Stimulated activated CD8-positive, alpha-beta memory T cell treated with anti-CD3 and anti-CD28 coated beads, Interleukin-15, amount 100 ng/mL, for 4 hours (primary cell): Measurements from ENCODE around the gene CENPP.

ENCODE experiments used
- DNase-seq, 2 donors: peaks; one replicate each; pipeline ENCODE4 v3.0.0-alpha.2; 2020; ENCODE audit warnings: low read depth in 2 of 2

CENPP gene

DNA sequence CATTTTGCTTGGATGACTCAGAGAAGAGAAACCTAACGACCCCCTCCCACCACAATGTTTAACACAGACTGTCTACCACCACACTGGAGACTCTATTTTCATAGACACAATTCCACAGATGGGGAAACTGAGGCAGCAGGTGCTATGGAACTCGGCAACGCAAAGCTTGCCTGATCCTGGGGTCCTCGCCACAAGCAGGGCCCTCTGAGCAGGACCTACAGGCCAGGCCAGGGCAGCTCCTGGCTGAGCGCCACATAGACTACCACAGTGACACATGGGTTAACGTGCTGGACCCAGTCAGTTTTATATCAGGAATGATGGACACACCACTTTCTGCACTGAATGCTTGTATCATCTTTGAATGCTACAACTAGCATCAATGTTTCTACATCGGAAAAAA lies 332.4 kb downstream of the CENPP start:
- DNase-seq, result no peak

GRCh38 chr9:92658611-92659010 lies 332.9 kb downstream of the CENPP start:
- DNase-seq, result no peak

- no peak for DNase-seq
Observed at GRCh38 chr9:92659601-92660000, 333.8 kb downstream of the CENPP start.

DNA sequence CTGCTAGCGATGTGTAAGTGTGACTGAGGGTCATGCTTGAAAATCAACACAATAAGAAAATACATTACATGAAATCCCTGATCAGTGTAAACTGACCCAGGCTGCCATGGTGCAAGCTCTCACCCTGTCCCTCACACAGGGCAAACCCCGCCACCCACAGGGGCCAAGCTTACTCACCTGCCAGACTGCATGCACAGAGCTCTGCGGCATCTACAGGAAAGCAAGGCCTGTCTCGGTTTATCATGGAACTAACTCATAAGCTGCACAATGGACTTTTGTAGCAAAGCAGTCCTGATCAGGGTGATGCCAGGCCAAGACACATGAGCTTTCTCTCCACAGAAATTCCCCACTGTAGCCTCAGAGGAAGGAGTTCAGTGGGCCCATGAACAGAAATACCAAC lies 334.5 kb downstream of the CENPP start:
- no peak for DNase-seq

DNA sequence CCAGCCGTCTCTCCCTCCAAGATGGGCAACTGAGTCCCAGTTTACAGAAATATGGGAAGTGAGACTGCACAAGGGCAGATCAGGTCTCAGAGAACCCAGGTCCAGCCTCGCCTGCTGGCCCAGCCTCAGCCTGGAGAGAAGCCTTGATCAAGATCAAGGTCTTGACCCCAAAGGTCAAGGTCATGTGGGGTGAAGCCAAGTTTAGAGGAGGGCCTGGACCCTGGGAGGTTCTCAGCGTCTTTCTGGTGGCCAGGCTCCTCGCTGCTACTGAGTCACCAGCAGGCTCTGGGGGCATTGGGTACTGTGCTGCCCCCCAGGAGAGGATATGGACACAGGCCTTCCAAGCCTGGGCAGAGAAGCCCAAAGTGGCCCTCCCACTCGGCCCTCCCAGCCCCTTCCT lies 335.4 kb downstream of the CENPP start:
- DNase-seq, result no peak

GRCh38 chr9:92661743-92662142 lies 336.0 kb downstream of the CENPP start:
- DNase-seq, result no peak

DNA sequence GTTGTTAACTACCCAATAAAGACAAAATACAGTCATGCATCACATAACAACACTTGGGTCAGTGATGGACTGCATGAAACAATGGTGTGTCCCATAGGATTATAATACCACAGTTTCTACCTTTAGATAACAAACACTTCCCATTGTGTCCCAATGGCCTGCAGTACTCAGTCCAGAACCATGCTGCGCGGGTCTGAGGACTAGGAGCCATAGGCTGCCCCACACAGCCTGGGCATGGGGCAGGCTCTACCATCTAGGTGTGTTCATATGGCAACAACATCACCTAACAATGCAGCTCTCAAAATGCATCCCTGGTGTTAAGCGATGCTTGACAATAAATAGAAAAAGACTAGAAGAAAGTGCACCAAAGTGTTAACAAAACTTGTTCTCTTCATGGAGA lies 337.4 kb downstream of the CENPP start:
- no peak for DNase-seq

- no peak for DNase-seq
Observed at GRCh38 chr9:92663951-92664350, 338.2 kb downstream of the CENPP start.

- no peak for DNase-seq
Observed at GRCh38 chr9:92664394-92665152, 338.8 kb downstream of the CENPP start.

- no peak for DNase-seq
Observed at GRCh38 chr9:92665836-92666235, 340.1 kb downstream of the CENPP start.

DNA sequence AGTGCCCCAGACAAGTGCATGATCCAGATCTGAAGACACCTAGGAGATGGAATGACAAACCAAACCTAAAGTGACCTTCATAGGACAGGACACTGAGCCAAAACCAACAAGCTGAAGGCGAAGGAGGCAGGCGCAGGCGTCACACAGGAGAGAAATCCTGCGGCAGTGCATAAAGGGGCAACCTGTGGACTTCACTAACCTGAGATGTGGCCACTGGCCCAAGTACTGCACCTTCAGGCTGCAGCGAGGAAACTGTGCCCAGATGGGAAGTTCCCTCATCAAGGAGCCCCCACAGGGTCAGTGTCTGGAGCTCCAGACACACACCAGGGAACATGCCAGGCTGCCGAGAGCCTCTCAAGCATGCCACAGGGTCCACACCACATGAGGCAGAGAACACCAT lies 340.5 kb downstream of the CENPP start:
- DNase-seq, result no peak

DNA sequence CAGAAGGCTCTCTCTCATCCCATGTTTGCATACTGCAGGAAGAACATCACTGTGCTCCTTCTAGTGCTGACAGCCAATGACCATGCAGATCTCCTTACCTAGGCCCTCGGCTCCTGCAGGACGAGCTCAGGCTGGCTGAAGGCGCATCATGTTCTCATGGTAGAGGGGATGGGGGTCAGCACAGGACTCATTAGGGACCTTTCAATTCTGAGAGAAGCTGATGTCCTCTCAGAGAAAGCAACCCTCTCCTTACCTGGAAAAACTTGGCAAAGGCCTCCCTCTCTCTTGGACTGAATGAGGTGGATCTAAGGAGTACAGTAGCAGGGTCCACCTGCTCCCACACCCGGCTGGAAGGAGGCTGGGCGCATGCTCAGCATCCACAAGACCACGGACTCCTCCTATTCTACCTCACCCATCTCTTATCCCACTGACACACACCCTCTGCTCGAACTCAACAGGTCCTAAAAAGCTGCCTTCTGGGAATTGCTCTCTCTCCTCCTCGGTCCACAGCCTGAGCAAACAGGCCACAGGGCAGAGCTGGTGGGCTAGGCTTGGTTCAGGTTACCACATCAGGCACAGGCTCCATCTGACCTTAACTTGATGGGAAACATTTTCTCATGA lies 341.3 kb downstream of the CENPP start:
- no peak for DNase-seq

DNA sequence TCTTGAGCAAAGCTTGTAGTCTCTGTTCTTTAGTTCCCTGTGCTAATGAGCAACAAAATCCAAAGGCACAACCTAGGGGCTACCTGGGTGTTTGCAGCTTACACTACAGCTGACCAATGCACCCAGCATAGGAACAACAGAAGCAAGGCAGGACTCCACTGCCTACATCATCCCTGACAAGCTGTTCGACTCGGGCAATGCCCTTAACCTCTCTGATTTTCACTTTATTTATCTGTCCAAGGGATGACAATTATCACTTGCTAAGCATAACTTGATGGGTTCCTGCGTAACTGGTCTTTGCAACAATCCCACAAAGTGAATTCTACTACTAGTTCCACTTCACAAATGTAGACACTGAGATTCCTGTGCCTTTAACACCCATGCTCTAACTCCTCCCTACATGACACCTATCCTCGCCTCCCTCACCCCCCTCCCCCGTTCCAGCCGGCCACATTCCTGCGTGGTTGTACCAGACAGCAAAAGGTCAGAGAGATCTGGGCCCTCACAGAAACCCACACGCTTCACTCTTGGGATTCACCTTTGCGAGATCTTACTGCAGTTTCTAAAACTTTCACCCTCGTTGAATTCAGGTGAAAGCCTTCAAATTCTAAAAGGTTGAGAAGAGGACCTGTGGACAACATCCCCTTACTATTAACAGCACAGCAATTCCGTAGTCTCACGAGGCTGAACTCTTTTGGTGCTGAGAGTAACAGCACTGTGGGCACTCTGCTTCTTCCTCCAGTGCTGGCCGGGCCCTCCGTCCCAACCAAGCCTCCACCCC lies 343.2 kb downstream of the CENPP start:
- peak; percentile 13 to 30 for DNase-seq

DNA sequence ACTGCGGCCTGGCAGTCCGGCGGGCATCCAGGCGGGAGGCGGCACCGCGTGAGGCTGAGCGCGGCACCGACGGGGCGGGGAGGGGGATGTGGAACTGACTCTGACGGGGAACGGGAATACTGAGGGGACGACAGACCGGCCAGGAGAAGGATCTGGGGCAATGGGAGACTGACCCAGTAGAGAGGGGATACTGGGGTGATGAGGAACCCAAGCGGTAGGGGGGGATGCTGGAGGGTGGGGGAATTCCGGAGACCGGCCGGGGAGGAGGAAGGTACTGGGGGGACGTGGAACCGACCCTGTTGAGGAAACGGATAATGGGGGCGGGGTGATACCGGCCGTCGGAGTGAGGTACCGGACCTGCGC lies 343.8 kb downstream of the CENPP start:
- peak in 1 of 2 donors; percentile 16 for DNase-seq
